Measurements from ENCODE around the gene GFOD1. TPM values are rescaled to one million over a fixed set of nuclear protein-coding genes. Genes with fewer than 3 reads are reported as not detected.

GFOD1 gene
- total RNA-seq, 1 experiment from 2014 or later = 6.1 TPM

DNA sequence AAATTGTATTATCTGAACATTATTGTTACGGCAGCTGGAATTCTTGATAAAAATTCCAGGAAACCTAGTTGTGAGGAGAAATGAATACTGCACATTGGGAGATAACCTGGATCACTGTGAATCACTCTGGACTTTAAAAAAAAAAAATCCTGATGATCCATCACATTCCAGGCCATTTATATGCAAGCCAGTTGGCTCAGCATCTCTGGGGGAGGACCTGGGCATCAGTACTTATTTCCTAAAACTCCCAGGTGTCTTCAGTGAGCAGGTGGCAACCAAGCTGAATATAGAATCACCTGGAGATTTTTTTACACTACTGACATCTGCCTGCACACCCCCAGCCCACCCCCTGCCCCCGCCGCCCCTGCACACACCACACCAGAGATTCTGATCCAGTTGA, 47.9 kb upstream of the GFOD1 start:
- Histone ChIP-seq H3K14ac (ENCODE audit: insufficient read depth, low read length) (no peak overlapping the region), H2BK12ac (ENCODE audit: insufficient read length, low read depth, low read length) (no peak overlapping the region), H2BK15ac (ENCODE audit: low read depth, low read length) (no peak overlapping the region), H2AFZ (ENCODE audit: low read length) (no peak overlapping the region), H2BK120ac (ENCODE audit: low read depth, low read length, poor library complexity, severe bottlenecking) (no peak overlapping the region), H3T11ph (ENCODE audit: low read length) (no peak overlapping the region), H3K4me2 (ENCODE audit: insufficient read depth, insufficient read length, low read length) (no peak overlapping the region), H3K79me2 (ENCODE audit: insufficient read depth, low read length) (no peaks in the 10 kb centered on the region), H3K9ac (ENCODE audit: extremely low read depth, insufficient read length, low read length) (no peak overlapping the region), H2BK20ac (ENCODE audit: low read depth, low read length, poor library complexity, severe bottlenecking) (no peak overlapping the region), H3K27ac (ENCODE audit: insufficient read length, low read depth, low read length) (no peak overlapping the region), H3K18ac (ENCODE audit: insufficient read length, low read depth, low read length) (no peak overlapping the region), H4K20me1 (ENCODE audit: control insufficient read depth, insufficient read depth, insufficient read length) (no peaks in the 10 kb centered on the region), H2AK5ac (ENCODE audit: insufficient read length, low read length) (no peak overlapping the region), H3K56ac (ENCODE audit: insufficient read length, low read depth, low read length) (no peak overlapping the region), H3K23me2 (ENCODE audit: insufficient read length, low read depth, low read length, poor library complexity, severe bottlenecking) (no peaks in the 10 kb centered on the region), H3K23ac (ENCODE audit: insufficient read length, low read depth, low read length) (no peak overlapping the region), H4K5ac (ENCODE audit: insufficient read length, low read depth, low read length) (no peak overlapping the region), H4K8ac (replicated peaks; ENCODE audit: insufficient read length, low read depth, low read length) (no peak overlapping the region), H3K27me3 (ENCODE audit: insufficient read depth, low read length) (no peaks in the 10 kb centered on the region), H3K4ac (ENCODE audit: low read depth, low read length) (no peak overlapping the region), H3K79me1 (ENCODE audit: insufficient read depth, low read depth, low read length, poor library complexity, severe bottlenecking) (no peaks in the 10 kb centered on the region), H4K91ac (ENCODE audit: insufficient read length, low read depth, low read length) (no peak overlapping the region), H2BK5ac (ENCODE audit: insufficient read length, low read length) (no peak overlapping the region), H3K4me1 (ENCODE audit: insufficient read depth, low read length) (peaks cover 11% of the 10 kb centered on the region), H3K9me3 (ENCODE audit: control insufficient read depth, low read depth, low read length) (no peaks in the 10 kb centered on the region)
- no CpG with 5 or more reads among the region's 3 CpGs for WGBS (ENCODE audit: extremely low coverage, insufficient read length, low lambda C conversion rate)
- no peak for TF ChIP-seq CTCF (conservative IDR thresholded peaks at IDR 0.05)
- Mint-ChIP-seq H3K4me1 (peaks cover 41 to 42% of the 10 kb centered on the region in 2 experiments), H3K36me3 (ENCODE audit: insufficient read depth in 1 of 3, low read depth in 3 of 3) (no peaks in the 10 kb centered on the region), H3K27me3 (ENCODE audit: low read depth) (no peaks in the 10 kb centered on the region), H3K9me3 (no peaks in the 10 kb centered on the region), H3K4me3 (no peak overlapping the region), H3K27ac (no peak overlapping the region)
- no peak for DNase-seq
